ENCODE measurements around the gene PEX14. TPM values are rescaled to one million over a fixed set of nuclear protein-coding genes. Genes with fewer than 3 reads are reported as not detected.

The PEX14 gene
- total and polyA plus RNA-seq, 10 of the 15 experiments (the other 5 are each of a cell fraction or from before 2014, with no cell fraction given), result 1.4 to 23.2 (median 12.0) TPM

- Histone ChIP-seq H4K20me1 (ENCODE audit: control insufficient read depth, insufficient read depth) (no peaks in the 10 kb centered on the region), H3K27me3 (replicated peaks in 1 of 2; ENCODE audit: control insufficient read depth in 2 of 2, insufficient read depth in 2 of 2, low read length in 1 of 2) (no peaks in the 10 kb centered on the region), H3K9me3 (replicated peaks; ENCODE audit: control insufficient read depth, insufficient read depth, low read length) (no peaks in the 10 kb centered on the region), H3K4me3 (no peak overlapping the region), H3K27ac (ENCODE audit: control insufficient read depth, insufficient read depth) (no peak overlapping the region), H3K36me3 (ENCODE audit: control insufficient read depth in 2 of 2, insufficient read depth in 2 of 2, low read length in 1 of 2) (no peaks in the 10 kb centered on the region; a peak in 1 of 4 replicates), H3K4me1 (ENCODE audit: control insufficient read depth, insufficient read depth, low read length) (no peaks in the 10 kb centered on the region), H3K9ac (ENCODE audit: control insufficient read depth, insufficient read depth, low read length) (no peak overlapping the region), H3K79me2 (ENCODE audit: control insufficient read depth, insufficient read depth, low read length) (no peaks in the 10 kb centered on the region), H3K4me2 (ENCODE audit: control insufficient read depth, insufficient read depth) (no peak overlapping the region), H2AFZ (ENCODE audit: control insufficient read depth, low read depth, low read length) (no peak overlapping the region)
- no TSS peak for BruUV-seq (replicated peaks)
- in situ Hi-C loops (cut with MboI), result no loop called here
- WGBS (ENCODE audit: insufficient coverage, insufficient replicate concordance, low lambda C conversion rate, missing lambda C conversion rate), result 74% methylated on average over 12 of the region's 12 CpGs
- DNase-seq (ENCODE audit: low read depth, low spot score) (no peak), ATAC-seq (no peak), FAIRE-seq (no peak)
- ChIA-PET SMC1A (ENCODE audit: uncharacterized antibody, unreplicated experiment) (no interaction called here), POLR2A (no interaction called here), CTCF (no interaction called here), RAD21 (ENCODE audit: unreplicated experiment) (no interaction called here)
- intact Hi-C loops (cut with micrococcal nuclease; ENCODE audit: unreplicated experiment), result no loop called here
- TF ChIP-seq SREBF1 (IDR thresholded peaks at IDR 0.05; ENCODE audit: low read length) (no peak), CEBPB (IDR thresholded peaks at IDR 0.05; ENCODE audit: borderline replicate concordance in 1 of 2, low read depth in 2 of 2, low read length in 2 of 2) (no peak), TCF7 (IDR thresholded peaks at IDR 0.05; ENCODE audit: borderline replicate concordance) (no peak), MYC (IDR thresholded peaks at IDR 0.05; ENCODE audit: insufficient read depth, insufficient read length, insufficient replicate concordance, low read length, severe bottlenecking) (no peak), RELA (IDR thresholded peaks at IDR 0.05; ENCODE audit: borderline replicate concordance, partially characterized antibody) (no peak), BHLHE40 (IDR thresholded peaks at IDR 0.05; ENCODE audit: borderline replicate concordance in 1 of 2, low read depth in 2 of 2, low read length in 1 of 2) (no peak), E4F1 (IDR thresholded peaks at IDR 0.05; ENCODE audit: borderline replicate concordance, partially characterized antibody) (no peak)
These were observed 177.9 kb downstream of the PEX14 start for GRCh38 chr1:10652626-10653025.
